HEK293T (cell line): ENCODE results near the gene LRP1-AS.

ENCODE experiments used
- CTCF ChIA-PET: fragments of 350-600 bp; formaldehyde crosslinking; extraction: SDS; loops from one replicate; lab custom pipeline; 2021; ENCODE audit warnings: antibody characterized with exemption, inconsistent platforms; lab: Yijun Ruan, JAX
- POLR2A ChIA-PET: fragments of 350-600 bp; formaldehyde crosslinking; extraction: SDS; loops from one replicate; lab custom pipeline; 2020; ENCODE audit warnings: antibody characterized with exemption, inconsistent platforms; lab: Yijun Ruan, JAX
- DNase-seq: peaks from one replicate; pipeline ENCODE4 v3.0.0; 2012; ENCODE audit warnings: mixed read lengths; ENCODE audit errors: extremely low spot score
- ARNT ChIP-seq: fragments of 450-650 bp; IDR thresholded peaks from 2 replicates; pipeline ENCODE4 v1.6.1; 2017; ENCODE audit warnings: mild to moderate bottlenecking
- BHLHE40 ChIP-seq: fragments of 450-650 bp; IDR thresholded peaks from 2 replicates; pipeline ENCODE4 v1.6.1; 2016; ENCODE audit warnings: mild to moderate bottlenecking, moderate library complexity, borderline replicate concordance
- CTBP1 ChIP-seq: fragments of 450-650 bp; IDR thresholded peaks from 2 replicates; pipeline ENCODE4 v1.6.1; 2016; ENCODE audit warnings: borderline replicate concordance
- ELF4 ChIP-seq: fragments of 450-650 bp; IDR thresholded peaks from 2 replicates; pipeline ENCODE4 v1.6.1; 2017; ENCODE audit warnings: antibody characterized with exemption
- FOXA1 ChIP-seq: fragments of 450-650 bp; IDR thresholded peaks from 2 replicates; pipeline ENCODE4 v1.6.1; 2016; ENCODE audit warnings: mild to moderate bottlenecking
- FOXK2 ChIP-seq: fragments of 450-650 bp; IDR thresholded peaks from 2 replicates; pipeline ENCODE4 v1.6.1; 2016; ENCODE audit warnings: mild to moderate bottlenecking
- FOXM1 ChIP-seq: fragments of 450-650 bp; IDR thresholded peaks from 2 replicates; pipeline ENCODE4 v1.6.1; 2017; ENCODE audit warnings: mild to moderate bottlenecking, borderline replicate concordance
- HDGF ChIP-seq: fragments of 450-650 bp; IDR thresholded peaks from 2 replicates; pipeline ENCODE4 v1.6.1; 2017; ENCODE audit warnings: antibody characterized with exemption, borderline replicate concordance
- L3MBTL2 ChIP-seq: fragments of 450-650 bp; conservative IDR thresholded peaks from 2 replicates; pipeline ENCODE4 v1.6.1; 2016; ENCODE audit warnings: mild to moderate bottlenecking
- LEF1 ChIP-seq: fragments of 450-650 bp; IDR thresholded peaks from 2 replicates; pipeline ENCODE4 v1.6.1; 2017; ENCODE audit warnings: mild to moderate bottlenecking, borderline replicate concordance
- NFRKB ChIP-seq: fragments of 450-650 bp; IDR thresholded peaks from 2 replicates; pipeline ENCODE4 v1.6.1; 2016; ENCODE audit warnings: mild to moderate bottlenecking, moderate library complexity
- PKNOX1 ChIP-seq: fragments of 450-650 bp; IDR thresholded peaks from 2 replicates; pipeline ENCODE4 v1.6.1; 2016
- SP1 ChIP-seq: fragments of 450-650 bp; IDR thresholded peaks from 2 replicates; pipeline ENCODE4 v1.6.1; 2017
- SUZ12 ChIP-seq: fragments of 450-650 bp; IDR thresholded peaks from 2 replicates; pipeline ENCODE4 v1.6.1; 2016; ENCODE audit warnings: mild to moderate bottlenecking
- TARDBP ChIP-seq: fragments of 450-650 bp; IDR thresholded peaks from 2 replicates; pipeline ENCODE4 v1.6.1; 2016
- ZNF384 ChIP-seq: fragments of 450-650 bp; IDR thresholded peaks from 2 replicates; pipeline ENCODE4 v1.6.1; 2016

Gene LRP1-AS

GRCh38 chr12:57139796-57140649 lies 7.4 kb downstream of the LRP1-AS start:
- CTCF ChIA-PET = interaction anchor here (1.2 kb wide), 1 partner anchor 16 kb away, joined by 3 read pairs; no protein-coding TSS in a partner anchor
- POLR2A ChIA-PET = no interaction called here
- TF ChIP-seq SUZ12 = no peak
- no peak for TF ChIP-seq TARDBP
- TF ChIP-seq ZNF384 = no peak
- TF ChIP-seq ELF4 = no peak
- TF ChIP-seq ARNT = no peak
- no peak for TF ChIP-seq SP1
- no peak for TF ChIP-seq PKNOX1
- no peak for TF ChIP-seq FOXM1
- no peak for TF ChIP-seq NFRKB
- TF ChIP-seq HDGF = no peak
- no peak for TF ChIP-seq BHLHE40
- TF ChIP-seq LEF1 = no peak
- no peak for TF ChIP-seq L3MBTL2
- no peak for TF ChIP-seq FOXA1
- no peak for TF ChIP-seq CTBP1
- TF ChIP-seq FOXK2 = no peak
- no peak for DNase-seq

DNA sequence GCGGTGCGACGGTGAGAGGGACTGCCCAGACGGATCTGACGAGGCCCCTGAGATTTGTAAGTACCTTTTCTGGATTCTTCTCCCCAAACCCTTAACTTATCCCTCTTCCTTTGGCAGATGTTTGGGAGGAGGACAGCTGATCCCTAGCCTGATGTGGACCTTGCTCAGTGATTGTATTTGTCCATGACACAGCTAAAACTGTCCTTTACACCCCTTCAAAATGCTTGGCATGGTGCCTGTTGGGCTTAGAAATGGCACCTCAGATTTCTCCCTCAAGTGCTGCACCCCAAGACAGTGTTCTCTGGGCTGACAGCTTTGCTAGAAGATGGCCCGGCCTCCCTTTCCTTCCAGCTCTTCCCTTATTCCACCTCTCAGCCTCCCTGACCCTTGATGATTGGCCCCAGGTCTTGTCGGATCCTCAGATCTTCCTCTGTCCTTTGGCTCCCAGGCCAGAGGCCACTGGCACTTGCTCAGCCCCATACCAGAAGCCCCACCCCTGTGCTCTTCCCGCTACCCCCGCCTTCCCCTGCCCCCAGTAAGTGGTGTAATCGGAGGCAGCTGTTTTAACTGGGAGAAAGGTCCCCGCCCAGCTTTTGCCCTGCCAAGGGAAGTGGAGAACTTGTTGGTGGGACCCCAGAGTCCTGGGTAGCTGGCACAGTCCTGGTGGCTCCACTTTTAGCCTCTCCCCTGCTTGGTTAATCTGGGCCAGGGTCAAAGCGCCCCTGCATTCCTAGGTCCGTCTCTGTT lies 8.7 kb downstream of the LRP1-AS start:
- DNase-seq = no peak
- TF ChIP-seq SP1 (no peak), HDGF (no peak), TARDBP (no peak), PKNOX1 (no peak), BHLHE40 (no peak), L3MBTL2 (no peak), ELF4 (no peak), CTBP1 (no peak), FOXK2 (no peak), SUZ12 (no peak), ZNF384 (no peak), FOXM1 (no peak), LEF1 (no peak), FOXA1 (no peak), ARNT (no peak), NFRKB (no peak)
- CTCF ChIA-PET = no interaction called here
- POLR2A ChIA-PET = interaction anchor here (0.6 kb wide), 2 partner anchors 11 to 16 kb away, joined by 3 read pairs; no protein-coding TSS in a partner anchor

- TF ChIP-seq HDGF = no peak
- TF ChIP-seq BHLHE40 = no peak
- no peak for TF ChIP-seq SP1
- no peak for DNase-seq
- ChIA-PET POLR2A (interaction anchor here (1.3 kb wide), 1 partner anchor 8 kb away, joined by 7 read pairs; the partner anchor contains the start of gene LRP1), CTCF (interaction anchor here (1.0 to 1.1 kb wide), 2 partner anchors 11 to 40 kb away, joined by 4 to 5 read pairs; no protein-coding TSS in a partner anchor)
Measured at GRCh38 chr12:57135527-57136326, 11.7 kb downstream of the LRP1-AS start.

- POLR2A ChIA-PET = no interaction called here
- no peak for DNase-seq
- no peak for TF ChIP-seq ARNT
- TF ChIP-seq ELF4 = no peak
- TF ChIP-seq PKNOX1 = no peak
- CTCF ChIA-PET = interaction anchor here (1.1 kb wide), 1 partner anchor 11 kb away, joined by 5 read pairs; no protein-coding TSS in a partner anchor
Measured at GRCh38 chr12:57134949-57135348, 12.5 kb downstream of the LRP1-AS start.

DNA sequence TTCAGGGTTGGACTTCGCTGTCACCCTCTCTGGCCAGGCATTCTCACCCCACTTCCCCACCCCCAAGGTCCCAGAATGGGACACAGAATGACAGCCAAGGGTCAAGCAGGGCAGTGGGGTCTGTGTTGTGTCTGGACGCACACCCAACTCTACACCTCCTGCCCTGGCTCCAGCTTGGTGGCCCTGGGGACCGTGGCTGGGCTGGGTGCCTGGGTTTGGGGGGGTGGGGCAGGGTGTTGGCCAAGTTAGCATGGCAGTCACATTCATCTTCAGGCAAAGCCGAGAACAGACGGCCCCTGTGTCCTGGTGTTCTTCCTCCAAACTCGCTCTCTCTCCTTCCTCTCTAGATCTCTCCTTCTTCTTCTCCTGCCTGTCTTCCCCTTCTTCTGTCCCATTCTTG lies 13.5 kb downstream of the LRP1-AS start:
- TF ChIP-seq CTBP1 (no peak), ELF4 (no peak), SP1 (no peak), PKNOX1 (no peak), FOXM1 (no peak)
- CTCF ChIA-PET = interaction anchor here (1.3 kb wide), 1 partner anchor 9 kb away, joined by 3 read pairs; no protein-coding TSS in a partner anchor
- DNase-seq = no peak
- POLR2A ChIA-PET = no interaction called here
